Neural cell (in vitro differentiated cells): ENCODE results near the gene WNK2. TPM values are rescaled to one million over a fixed set of nuclear protein-coding genes. Genes with fewer than 3 reads are reported as not detected.

Experiments used
- H2AFZ ChIP-seq: fragments of 200-600, 300-800 bp; sonication (generic), shearing (Covaris generic); 2 replicates; pipeline ENCODE4 v1.6.0; 2014; ENCODE audit warnings: low read depth, mild to moderate bottlenecking, antibody characterized with exemption, low read length, moderate library complexity
- H3F3A ChIP-seq: fragments of 200-600 bp; shearing (Covaris generic); 2 replicates; pipeline ENCODE4 v1.6.1; 2016; ENCODE audit warnings: mild to moderate bottlenecking, moderate library complexity, mixed read lengths, antibody characterized with exemption, low read length; ENCODE audit not compliant: insufficient read depth, poor library complexity, severe bottlenecking
- H3K27ac ChIP-seq: fragments of 200-600, 300-800 bp; sonication (generic), shearing (Covaris generic); 2 replicates; pipeline ENCODE4 v1.5.1; 2014; ENCODE audit warnings: mild to moderate bottlenecking, low read length, moderate library complexity
- H3K27me3 ChIP-seq: fragments of 300-800, 200-600 bp; sonication (generic), shearing (Covaris generic); 2 replicates; pipeline ENCODE4 v1.6.0; 2014; ENCODE audit warnings: mild to moderate bottlenecking, low read depth, low read length, moderate library complexity; ENCODE audit not compliant: insufficient read depth
- H3K36me3 ChIP-seq: fragments of 300-800, 200-600 bp; sonication (generic), shearing (Covaris generic); 2 replicates; pipeline ENCODE4 v1.5.1; 2014; ENCODE audit warnings: mild to moderate bottlenecking, antibody characterized with exemption, low read length, moderate library complexity; ENCODE audit not compliant: insufficient read depth
- H3K4me2 ChIP-seq: fragments of 300-800, 200-600 bp; sonication (generic), shearing (Covaris generic); 2 replicates; pipeline ENCODE4 v1.6.0; 2014; ENCODE audit warnings: mild to moderate bottlenecking, low read length
- H3K4me3 ChIP-seq: fragments of 300-800, 200-600 bp; sonication (generic), shearing (Covaris generic); 2 replicates; pipeline ENCODE4 v1.5.1; 2014; ENCODE audit warnings: mild to moderate bottlenecking, low read length, moderate library complexity
- H3K79me2 ChIP-seq: fragments of 200-600 bp; shearing (Covaris generic); replicated peaks from 2 replicates; pipeline ENCODE4 v1.6.0; 2014; ENCODE audit warnings: mild to moderate bottlenecking, low read length, moderate library complexity; ENCODE audit not compliant: insufficient read depth
- H3K9ac ChIP-seq: fragments of 300-800, 200-600 bp; sonication (generic), shearing (Covaris generic); 2 replicates; pipeline ENCODE4 v1.6.1; 2016; ENCODE audit warnings: mild to moderate bottlenecking, low read length, mixed read lengths
- H3K9me2 ChIP-seq: fragments of 200-600 bp; shearing (Covaris generic); 2 replicates; pipeline ENCODE4 v1.6.1; 2016; ENCODE audit warnings: mild to moderate bottlenecking, low read length, mixed read lengths; ENCODE audit not compliant: insufficient read depth
- H3K9me3 ChIP-seq: fragments of 200-600, 300-800 bp; sonication (generic), shearing (Covaris generic); 2 replicates; pipeline ENCODE4 v1.6.1; 2016; ENCODE audit warnings: mild to moderate bottlenecking, mixed run types, low read length, moderate library complexity, mixed read lengths
- H4K20me1 ChIP-seq: fragments of 200-600 bp; shearing (Covaris generic); 2 replicates; pipeline ENCODE4 v1.6.1; 2016; ENCODE audit warnings: mild to moderate bottlenecking, mixed run types; ENCODE audit not compliant: insufficient read depth
- CTCF ChIP-seq: fragments of 450-650 bp; IDR thresholded peaks from 2 replicates; pipeline ENCODE4 v1.5.1; 2014; ENCODE audit warnings: antibody characterized with exemption, mild to moderate bottlenecking, moderate library complexity; ENCODE audit not compliant: poor library complexity, severe bottlenecking
- EP300 ChIP-seq: fragments of 450-650 bp; conservative IDR thresholded peaks from 2 replicates; pipeline ENCODE4 v1.6.1; 2014; ENCODE audit warnings: antibody characterized with exemption, mild to moderate bottlenecking, moderate library complexity; ENCODE audit not compliant: poor library complexity, severe bottlenecking
- EZH2 ChIP-seq: fragments of 200-600, 300-800 bp; shearing (Covaris generic), sonication (generic); IDR thresholded peaks from 2 replicates; pipeline ENCODE4 v1.6.1; 2014; ENCODE audit warnings: antibody characterized with exemption, low read length, borderline replicate concordance, mild to moderate bottlenecking; ENCODE audit not compliant: insufficient read depth, poor library complexity, severe bottlenecking
- MXI1 ChIP-seq: fragments of 450-650 bp; conservative IDR thresholded peaks from 2 replicates; pipeline ENCODE4 v1.6.1; 2014; ENCODE audit warnings: antibody characterized with exemption, mild to moderate bottlenecking; ENCODE audit not compliant: poor library complexity, severe bottlenecking
- POLR2AphosphoS5 ChIP-seq: IDR thresholded peaks from 2 replicates; pipeline ENCODE4 v1.6.1; 2012
- RAD21 ChIP-seq: fragments of 450-650 bp; conservative IDR thresholded peaks from 2 replicates; pipeline ENCODE4 v1.6.1; 2014; ENCODE audit warnings: antibody characterized with exemption, mild to moderate bottlenecking, moderate library complexity
- SMC3 ChIP-seq: fragments of 450-650 bp; conservative IDR thresholded peaks from 2 replicates; pipeline ENCODE4 v1.6.1; 2014; ENCODE audit warnings: antibody characterized with exemption, mild to moderate bottlenecking, moderate library complexity; ENCODE audit not compliant: poor library complexity
- TAF1 ChIP-seq: IDR thresholded peaks from 2 replicates; pipeline ENCODE4 v1.6.1; 2012; ENCODE audit warnings: low read depth
- polyA plus RNA-seq: library from polyadenylated mRNA; depleted of rRNA; stranded (reverse); fragments of >200 nt; gene quantifications from 2 replicates; pipeline ENCODE4 v1.2.3, GENCODE V29; 2014
- TF ChIP-seq, protein P1 (sequence below): IDR thresholded peaks from 2 replicates; pipeline ENCODE4 v1.6.1; 2012; ENCODE audit warnings: borderline replicate concordance

WNK2 gene
- polyA plus RNA-seq, 1 donor from 2014 or later, result 37.1 TPM

DNA sequence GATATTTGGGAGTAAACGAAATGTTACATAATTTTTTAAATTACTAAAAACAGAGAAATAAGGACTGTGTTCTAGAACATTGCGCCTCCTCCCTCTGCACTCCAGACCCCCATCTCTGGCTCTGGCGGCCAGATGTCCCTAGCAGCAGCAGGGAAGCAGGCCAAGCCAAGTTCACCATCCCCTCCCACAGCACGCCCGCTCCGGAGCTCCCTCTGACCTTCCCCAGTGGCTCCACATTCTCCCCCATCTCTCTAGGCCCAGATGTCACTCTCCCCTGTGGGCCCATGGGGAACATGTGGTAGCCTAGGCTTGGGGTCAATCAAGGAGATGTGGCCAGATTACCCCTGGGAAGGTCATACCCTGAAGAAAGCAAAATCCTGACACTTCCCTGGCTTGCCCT lies 6.3 kb upstream of the WNK2 start:
- no peaks in the 10 kb centered on the region for H3F3A ChIP-seq
- TF ChIP-seq CTCF (no peak), MXI1 (no peak), EP300 (no peak), POLR2AphosphoS5 (no peak), TAF1 (no peak), RAD21 (no peak), SMC3 (no peak), EZH2 (no peak)
- TF ChIP-seq, protein P1, sequence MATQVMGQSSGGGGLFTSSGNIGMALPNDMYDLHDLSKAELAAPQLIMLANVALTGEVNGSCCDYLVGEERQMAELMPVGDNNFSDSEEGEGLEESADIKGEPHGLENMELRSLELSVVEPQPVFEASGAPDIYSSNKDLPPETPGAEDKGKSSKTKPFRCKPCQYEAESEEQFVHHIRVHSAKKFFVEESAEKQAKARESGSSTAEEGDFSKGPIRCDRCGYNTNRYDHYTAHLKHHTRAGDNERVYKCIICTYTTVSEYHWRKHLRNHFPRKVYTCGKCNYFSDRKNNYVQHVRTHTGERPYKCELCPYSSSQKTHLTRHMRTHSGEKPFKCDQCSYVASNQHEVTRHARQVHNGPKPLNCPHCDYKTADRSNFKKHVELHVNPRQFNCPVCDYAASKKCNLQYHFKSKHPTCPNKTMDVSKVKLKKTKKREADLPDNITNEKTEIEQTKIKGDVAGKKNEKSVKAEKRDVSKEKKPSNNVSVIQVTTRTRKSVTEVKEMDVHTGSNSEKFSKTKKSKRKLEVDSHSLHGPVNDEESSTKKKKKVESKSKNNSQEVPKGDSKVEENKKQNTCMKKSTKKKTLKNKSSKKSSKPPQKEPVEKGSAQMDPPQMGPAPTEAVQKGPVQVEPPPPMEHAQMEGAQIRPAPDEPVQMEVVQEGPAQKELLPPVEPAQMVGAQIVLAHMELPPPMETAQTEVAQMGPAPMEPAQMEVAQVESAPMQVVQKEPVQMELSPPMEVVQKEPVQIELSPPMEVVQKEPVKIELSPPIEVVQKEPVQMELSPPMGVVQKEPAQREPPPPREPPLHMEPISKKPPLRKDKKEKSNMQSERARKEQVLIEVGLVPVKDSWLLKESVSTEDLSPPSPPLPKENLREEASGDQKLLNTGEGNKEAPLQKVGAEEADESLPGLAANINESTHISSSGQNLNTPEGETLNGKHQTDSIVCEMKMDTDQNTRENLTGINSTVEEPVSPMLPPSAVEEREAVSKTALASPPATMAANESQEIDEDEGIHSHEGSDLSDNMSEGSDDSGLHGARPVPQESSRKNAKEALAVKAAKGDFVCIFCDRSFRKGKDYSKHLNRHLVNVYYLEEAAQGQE, result no peak
- H4K20me1 ChIP-seq, result no peaks in the 10 kb centered on the region
- no peaks in the 10 kb centered on the region for H3K36me3 ChIP-seq
- no peak overlapping the region for H3K27ac ChIP-seq
- no peak overlapping the region for H3K4me2 ChIP-seq
- H3K9me3 ChIP-seq, result no peaks in the 10 kb centered on the region
- H3K9me2 ChIP-seq, result no peaks in the 10 kb centered on the region
- no peaks in the 10 kb centered on the region for H3K79me2 ChIP-seq
- H2AFZ ChIP-seq, result no peak overlapping the region
- H3K9ac ChIP-seq, result no peak overlapping the region
- H3K27me3 ChIP-seq, result peaks cover 5% of the 10 kb centered on the region
- H3K4me3 ChIP-seq, result no peak overlapping the region

DNA sequence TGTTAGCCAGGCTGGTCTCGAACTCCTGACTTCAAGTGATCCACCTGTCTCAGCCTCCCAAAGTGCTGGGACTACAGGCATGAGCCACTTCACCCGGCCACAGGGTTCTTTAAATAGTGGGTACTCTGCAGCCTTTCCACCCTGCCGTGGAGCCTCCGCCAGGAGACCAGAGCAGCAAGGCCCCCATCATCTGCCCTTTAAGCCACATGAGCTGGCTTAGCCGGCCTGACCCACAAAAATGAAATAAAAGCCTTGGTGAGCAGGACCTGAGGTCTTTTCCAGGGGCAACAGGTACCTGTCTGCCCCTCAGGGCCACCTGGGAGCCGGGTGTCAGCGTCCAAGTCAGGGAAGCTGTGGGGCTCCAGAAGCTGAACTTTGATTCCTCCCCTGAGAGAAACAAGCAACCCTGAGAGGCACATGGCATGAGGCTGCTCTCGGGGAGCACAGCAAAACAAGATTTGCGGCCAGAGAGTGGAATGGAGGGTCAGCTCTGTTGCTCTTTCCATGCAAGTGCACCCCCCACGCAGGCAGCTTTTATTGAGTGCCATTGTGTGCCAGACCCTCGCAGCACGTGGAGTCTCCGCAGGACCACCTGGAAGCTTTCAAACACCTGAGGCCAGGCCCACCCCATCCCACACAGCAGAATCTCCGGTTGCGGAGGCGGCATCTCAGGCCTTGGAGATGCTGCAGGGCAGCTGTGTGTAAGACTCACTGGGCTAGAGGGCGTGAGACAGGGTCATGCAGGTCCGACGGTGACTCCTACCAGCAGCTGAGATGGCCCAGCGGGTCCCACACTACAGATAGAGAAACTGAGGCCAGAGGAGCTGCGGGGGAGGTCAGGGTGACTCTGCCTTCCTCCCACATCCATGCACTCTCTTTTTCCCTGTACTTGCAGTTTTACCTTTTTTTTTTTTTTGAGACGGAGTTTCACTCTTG lies 4.8 kb upstream of the WNK2 start:
- Histone ChIP-seq H3K27ac (no peak overlapping the region), H3K9me3 (no peaks in the 10 kb centered on the region), H3K4me2 (no peak overlapping the region), H3K9ac (no peak overlapping the region), H3F3A (no peaks in the 10 kb centered on the region), H2AFZ (no peak overlapping the region), H3K4me3 (no peak overlapping the region), H3K79me2 (no peaks in the 10 kb centered on the region), H3K27me3 (peaks cover 12% of the 10 kb centered on the region), H3K9me2 (no peaks in the 10 kb centered on the region), H4K20me1 (no peaks in the 10 kb centered on the region), H3K36me3 (no peaks in the 10 kb centered on the region)
- TF ChIP-seq RAD21 (no peak), CTCF (no peak), SMC3 (no peak), TAF1 (no peak), MXI1 (no peak), POLR2AphosphoS5 (no peak), EZH2 (no peak), EP300 (no peak)
- TF ChIP-seq, protein P1, result no peak
